Activated B cell treated with CpG ODN at 0.5 μM for 24 hours (primary cell): ENCODE results near the gene PLA2G5. TPM values are rescaled to one million over a fixed set of nuclear protein-coding genes. Genes with fewer than 3 reads are reported as not detected.

Experiments
- ATAC-seq: fragments of 200-7000 bp; cut with Tn5 transposase; one replicate; pipeline ENCODE4 v1.10.0; 2021; ENCODE audit warnings: low read depth, mild to moderate bottlenecking, moderate library complexity
- CTCF ChIA-PET: fragments of 350-600 bp; sonication (Branson Sonifier 250); formaldehyde crosslinking; loops from one replicate; lab custom pipeline; 2021; ENCODE audit warnings: antibody characterized with exemption; lab: Charles Lee
- POLR2A ChIA-PET: fragments of 350-600 bp; sonication (Branson Sonifier 250); formaldehyde crosslinking; loops from one replicate; lab custom pipeline; 2021; ENCODE audit warnings: antibody characterized with exemption; lab: Charles Lee
- DNase-seq: peaks from one replicate; pipeline ENCODE4 v3.0.0; 2022
- H3K27ac Mint-ChIP-seq: one replicate; pipeline ENCODE4 v1.8.0; 2020; ENCODE audit warnings: mixed read lengths
- H3K27me3 Mint-ChIP-seq: one replicate; pipeline ENCODE4 v1.8.0; 2021; ENCODE audit warnings: mixed read lengths
- H3K36me3 Mint-ChIP-seq: one replicate; pipeline ENCODE4 v1.8.0; 2021; ENCODE audit warnings: low read depth, mixed read lengths
- H3K4me1 Mint-ChIP-seq: one replicate; pipeline ENCODE4 v1.8.0; 2021; ENCODE audit warnings: mixed read lengths
- H3K4me3 Mint-ChIP-seq: one replicate; pipeline ENCODE4 v1.8.0; 2020; ENCODE audit warnings: mild to moderate bottlenecking, mixed read lengths
- H3K9me3 Mint-ChIP-seq: one replicate; pipeline ENCODE4 v1.8.0; 2020; ENCODE audit warnings: mixed read lengths
- CTCF ChIP-seq: fragments of 200-600 bp; IDR thresholded peaks from one replicate; pipeline ENCODE4 v1.8.0; 2022; ENCODE audit warnings: antibody characterized with exemption, mild to moderate bottlenecking
- intact Hi-C: fragments of 100-400 bp; cut with micrococcal nuclease; formaldehyde crosslinking; loops from one replicate; pipeline ENCODE4 v1.15.1; 2024
- total RNA-seq: library from RNA; stranded (reverse); gene quantifications from 2 replicates; pipeline ENCODE4 v1.2.3, GENCODE V29; 2022

The PLA2G5 gene
- total RNA-seq, 1 donor from 2014 or later = not detected

GRCh38 chr1:20141001-20141400 is 71.0 kb downstream of the PLA2G5 start:
- Mint-ChIP-seq H3K27ac (no peak overlapping the region), H3K4me3 (no peak overlapping the region), H3K9me3 (no peaks in the 10 kb centered on the region), H3K27me3 (peaks cover 3% of the 10 kb centered on the region), H3K36me3 (no peaks in the 10 kb centered on the region), H3K4me1 (no peaks in the 10 kb centered on the region)
- intact Hi-C loops = no loop called here
- TF ChIP-seq CTCF = no peak
- ChIA-PET CTCF (no interaction called here), POLR2A (no interaction called here)
- ATAC-seq (no peak), DNase-seq (no peak)

GRCh38 chr1:20141466-20141865 is 71.5 kb downstream of the PLA2G5 start:
- TF ChIP-seq CTCF = no peak
- H3K9me3 Mint-ChIP-seq = no peaks in the 10 kb centered on the region
- no peak overlapping the region for H3K27ac Mint-ChIP-seq
- POLR2A ChIA-PET = no interaction called here
- no peak overlapping the region for H3K4me3 Mint-ChIP-seq
- no peak for DNase-seq
- CTCF ChIA-PET = no interaction called here
- H3K4me1 Mint-ChIP-seq = no peaks in the 10 kb centered on the region
- peaks cover 3% of the 10 kb centered on the region for H3K27me3 Mint-ChIP-seq
- intact Hi-C loops = no loop called here
- ATAC-seq = no peak
- H3K36me3 Mint-ChIP-seq = no peaks in the 10 kb centered on the region

Other genes starting within 250 kb of the PLA2G5 start
- 13.2 and 14.2 TPM in 2 replicates for gene OTUD3, start 187.8 kb upstream of the PLA2G5 start, total RNA-seq
- not detected in 2 replicates for gene PLA2G2E, start 146.6 kb upstream of the PLA2G5 start, total RNA-seq
- gene PLA2G2A, start 90.6 kb upstream of the PLA2G5 start, total RNA-seq = not detected in 2 replicates
- 0.16 and 0.29 TPM in 2 replicates for gene PLA2G2D, start 49.3 kb downstream of the PLA2G5 start, total RNA-seq
- gene PLA2G2F, start 69.1 kb downstream of the PLA2G5 start, total RNA-seq = not detected in 2 replicates
- gene UBXN10, start 115.9 kb downstream of the PLA2G5 start, total RNA-seq = 0.04 and 0.05 TPM in 2 replicates
- not detected in 2 replicates for gene PLA2G2C, start 116.3 kb downstream of the PLA2G5 start, total RNA-seq
- gene VWA5B1, start 220.7 kb downstream of the PLA2G5 start, total RNA-seq = not detected in 2 replicates